RKO (cell line): ENCODE results near the gene PRCP.
"Not testable (repeated sequence)": the region's sequence is repeated elsewhere in the genome, so short reads cannot be mapped to it uniquely, and the experiment has no call there.

ENCODE experiments used
- DNase-seq: peaks from one replicate; pipeline ENCODE4 v3.0.0-alpha.2; 2016; ENCODE audit warnings: low spot score

PRCP gene

GRCh38 chr11:82900277-82901164 lies at the start of gene PRCP:
Gene PRCP (minus strand): TSS chr11:82900430. CDS start chr11:82900402, 28 bp downstream.
- DNase-seq = peak; percentile 94

- no peak for DNase-seq
Observed at GRCh38 chr11:82949352-82949751, 49.1 kb upstream of the PRCP start.

GRCh38 chr11:82945682-82946081 lies 45.5 kb upstream of the PRCP start:
- no peak for DNase-seq

- not testable (repeated sequence) for DNase-seq
Observed at GRCh38 chr11:82945041-82945440, 44.8 kb upstream of the PRCP start.

DNA sequence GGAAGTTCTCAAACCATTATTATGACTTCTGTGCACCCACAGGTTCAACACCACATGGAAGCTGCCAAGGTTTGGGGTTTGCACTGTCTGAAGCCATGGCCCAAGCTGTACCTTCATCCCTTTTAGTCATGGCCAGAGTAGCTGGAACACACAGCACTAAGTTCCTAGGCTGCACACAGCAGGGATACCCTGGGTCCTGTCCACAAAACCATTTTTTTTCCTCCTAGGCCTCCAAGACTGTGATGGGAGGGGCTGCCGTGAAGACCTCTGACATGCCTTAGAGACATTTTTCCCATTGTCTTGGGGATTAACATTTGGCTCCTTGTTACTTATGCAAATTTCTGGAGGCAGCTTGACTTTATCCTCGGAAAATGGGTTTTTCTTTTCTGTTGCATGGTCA lies 44.0 kb upstream of the PRCP start:
- no peak for DNase-seq

GRCh38 chr11:82943430-82943829 lies 43.2 kb upstream of the PRCP start:
- not testable (repeated sequence) for DNase-seq

DNA sequence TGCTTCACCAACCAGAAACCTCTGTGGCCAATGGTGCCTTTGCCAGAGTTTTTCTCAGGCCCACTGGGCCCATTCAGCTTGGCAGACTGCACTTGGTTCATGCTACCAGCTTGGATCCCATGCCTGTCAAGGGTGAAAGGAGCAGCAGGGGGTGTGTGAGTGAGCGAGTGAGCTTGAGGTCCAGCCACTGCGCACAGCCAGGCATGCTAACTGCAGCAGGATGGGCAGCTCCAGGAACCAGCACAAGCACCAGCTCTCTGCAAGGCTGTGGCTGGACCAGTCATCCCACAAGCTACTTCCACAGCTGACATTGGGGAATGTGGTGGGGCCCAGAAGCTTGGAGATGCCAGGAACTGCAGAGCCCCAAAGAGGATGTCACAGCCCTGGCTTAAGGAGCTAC lies 42.1 kb upstream of the PRCP start:
- no peak for DNase-seq

DNA sequence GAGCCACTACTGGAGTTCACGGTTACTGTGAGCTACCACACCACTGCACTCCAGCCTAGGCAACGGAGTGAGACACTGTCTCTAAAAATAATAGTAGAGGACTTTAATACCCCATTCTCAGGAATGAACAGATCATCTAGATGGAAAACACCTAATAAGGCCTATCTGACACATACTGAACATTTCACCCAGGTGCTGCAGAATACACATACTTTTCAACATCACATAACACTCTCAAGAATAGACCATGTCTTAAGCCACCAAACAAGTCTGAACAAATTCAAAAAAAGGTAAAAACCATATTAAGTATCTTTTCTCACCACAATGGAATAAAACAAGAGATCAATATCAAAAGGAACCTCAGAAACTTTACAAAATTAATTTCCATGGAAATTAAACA lies 39.2 kb upstream of the PRCP start:
- no peak for DNase-seq

- DNase-seq = no peak
Observed at GRCh38 chr11:82937554-82937953, 37.3 kb upstream of the PRCP start.

DNA sequence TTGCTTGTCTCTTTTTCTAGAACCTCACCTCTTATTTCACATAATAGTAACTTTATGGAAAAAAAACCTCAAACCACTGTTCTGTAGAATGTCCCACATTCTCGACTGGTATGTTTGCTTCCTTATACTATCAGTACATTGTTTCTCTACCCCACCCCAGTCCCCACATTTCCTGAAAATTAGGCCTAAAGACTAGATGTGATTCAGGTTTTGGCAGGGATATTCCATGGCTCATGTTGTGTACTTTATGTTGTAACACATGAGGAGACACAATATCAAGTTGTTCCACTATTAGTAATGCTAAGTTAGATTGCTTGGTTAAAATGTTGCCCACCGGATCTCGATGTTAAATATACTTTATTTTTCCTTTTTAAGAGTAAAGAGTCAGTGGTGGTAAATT lies 36.0 kb upstream of the PRCP start:
- DNase-seq = no peak

DNA sequence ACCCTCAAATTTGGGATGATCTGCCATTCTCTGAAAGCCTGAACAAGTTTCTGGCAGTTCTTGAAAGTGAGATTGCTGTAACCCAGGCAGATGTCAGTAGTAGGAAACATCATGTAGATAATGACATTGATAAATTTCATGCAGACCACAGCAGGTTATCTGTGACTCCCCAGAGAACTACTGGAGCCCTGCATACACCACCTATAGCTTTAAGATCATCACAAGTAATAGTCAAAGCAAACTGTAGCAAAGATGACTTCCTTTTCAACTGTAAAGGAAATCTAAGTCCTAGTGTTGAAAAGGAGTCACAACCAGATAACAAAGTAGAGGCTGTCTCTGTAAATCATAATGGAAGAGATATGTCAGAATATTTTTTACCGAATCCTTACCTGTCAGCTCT lies 32.3 kb upstream of the PRCP start:
- DNase-seq = no peak

- DNase-seq = no peak
Observed at GRCh38 chr11:82930734-82931133, 30.5 kb upstream of the PRCP start.

DNA sequence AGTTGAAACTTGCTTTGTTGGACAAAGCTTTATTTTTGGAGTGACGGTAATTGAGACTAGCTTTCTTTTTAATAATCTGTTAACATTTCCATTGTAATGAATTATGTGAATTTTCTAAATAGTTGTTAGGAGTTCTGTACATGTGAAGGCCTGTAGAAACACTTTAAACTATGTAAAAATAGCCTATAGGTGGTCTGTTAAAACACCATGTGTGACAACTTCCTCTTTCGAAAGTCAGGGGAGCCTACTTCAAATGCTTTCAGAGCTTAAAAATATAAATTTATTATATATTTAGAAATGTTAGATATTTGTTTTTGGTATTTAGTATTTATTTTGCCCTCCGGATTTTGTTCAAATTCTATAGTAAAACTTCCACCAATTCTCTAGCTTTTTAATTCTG lies 30.0 kb upstream of the PRCP start:
- DNase-seq = no peak

DNA sequence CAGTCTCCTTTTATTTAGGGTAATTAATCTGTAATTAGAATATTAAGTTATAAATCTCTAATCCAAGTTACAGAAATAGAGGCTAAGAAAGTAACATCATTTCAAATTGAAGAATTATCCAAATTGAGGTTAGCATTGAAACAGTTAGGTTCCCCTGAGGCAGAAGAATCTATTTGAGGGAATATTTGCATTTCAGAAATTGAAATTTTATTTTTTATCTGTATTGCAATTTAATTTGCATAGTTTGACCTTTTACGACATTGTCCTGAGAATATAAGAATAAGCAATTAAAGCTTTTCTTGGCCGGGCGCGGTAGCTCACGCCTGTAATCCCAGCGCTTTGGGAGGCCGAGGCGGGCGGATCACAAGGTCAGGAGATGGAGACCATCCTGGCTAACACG lies 28.9 kb upstream of the PRCP start:
- no peak for DNase-seq

DNA sequence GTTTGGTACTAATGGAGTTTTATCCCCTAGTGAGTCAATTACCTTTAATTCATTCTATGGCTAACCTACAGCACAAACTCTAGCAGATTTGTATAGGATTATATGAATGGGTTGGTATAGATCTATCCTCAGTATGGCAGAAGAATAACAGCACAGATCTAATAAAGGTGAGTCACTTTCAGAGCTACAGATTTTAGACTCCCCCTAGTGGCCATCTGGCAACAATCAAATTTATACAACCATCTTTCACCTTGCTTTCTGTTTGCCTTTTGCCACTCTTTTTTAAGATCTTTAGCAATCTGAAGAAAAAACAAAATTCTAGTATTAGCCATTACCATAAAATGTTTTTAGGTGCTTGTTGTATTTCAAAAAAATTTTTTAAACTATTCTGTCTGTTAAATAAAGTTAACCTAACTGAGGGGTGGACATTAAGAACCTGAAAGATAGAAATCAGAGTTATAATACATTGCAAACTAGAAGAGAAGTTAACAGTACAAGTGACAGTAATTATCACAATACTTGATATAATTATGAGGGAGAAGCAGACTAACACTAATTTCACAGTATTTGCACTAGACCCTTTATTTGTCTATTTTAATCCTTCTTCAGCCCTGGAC lies 27.1 kb upstream of the PRCP start:
- DNase-seq = peak; percentile 81

DNA sequence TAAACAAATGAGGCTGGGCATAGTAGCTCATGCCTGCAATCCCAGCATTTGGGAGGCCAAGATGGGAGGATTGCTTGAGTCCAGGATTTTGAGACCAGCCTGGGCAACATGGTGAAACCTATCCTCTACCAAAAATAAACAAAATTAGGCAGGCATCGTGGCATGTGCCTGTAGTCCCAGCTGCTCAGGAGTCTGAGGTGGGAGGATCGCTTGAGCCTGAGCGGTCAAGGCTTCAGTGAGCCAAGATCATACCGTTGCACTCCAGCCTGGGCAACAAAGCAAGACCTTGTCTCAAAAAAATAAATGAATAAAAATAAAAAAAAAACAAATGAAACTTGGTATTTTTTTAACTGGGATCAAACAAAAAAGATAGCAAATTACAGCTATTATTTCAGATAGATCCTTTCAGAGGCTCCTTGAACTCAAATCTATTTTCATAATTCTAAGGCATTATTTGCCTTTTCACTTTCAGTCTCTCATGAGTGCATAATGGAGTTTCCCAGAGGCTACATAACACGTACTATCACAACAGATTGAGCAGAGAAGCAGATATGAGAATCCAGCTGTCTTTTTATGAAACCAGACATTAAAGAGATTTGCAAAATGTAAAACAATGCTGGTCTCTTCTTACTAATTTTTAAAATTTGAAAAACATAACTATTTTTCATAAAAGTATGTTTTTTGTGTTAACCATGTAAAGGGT lies 24.4 kb upstream of the PRCP start:
- no peak for DNase-seq

DNA sequence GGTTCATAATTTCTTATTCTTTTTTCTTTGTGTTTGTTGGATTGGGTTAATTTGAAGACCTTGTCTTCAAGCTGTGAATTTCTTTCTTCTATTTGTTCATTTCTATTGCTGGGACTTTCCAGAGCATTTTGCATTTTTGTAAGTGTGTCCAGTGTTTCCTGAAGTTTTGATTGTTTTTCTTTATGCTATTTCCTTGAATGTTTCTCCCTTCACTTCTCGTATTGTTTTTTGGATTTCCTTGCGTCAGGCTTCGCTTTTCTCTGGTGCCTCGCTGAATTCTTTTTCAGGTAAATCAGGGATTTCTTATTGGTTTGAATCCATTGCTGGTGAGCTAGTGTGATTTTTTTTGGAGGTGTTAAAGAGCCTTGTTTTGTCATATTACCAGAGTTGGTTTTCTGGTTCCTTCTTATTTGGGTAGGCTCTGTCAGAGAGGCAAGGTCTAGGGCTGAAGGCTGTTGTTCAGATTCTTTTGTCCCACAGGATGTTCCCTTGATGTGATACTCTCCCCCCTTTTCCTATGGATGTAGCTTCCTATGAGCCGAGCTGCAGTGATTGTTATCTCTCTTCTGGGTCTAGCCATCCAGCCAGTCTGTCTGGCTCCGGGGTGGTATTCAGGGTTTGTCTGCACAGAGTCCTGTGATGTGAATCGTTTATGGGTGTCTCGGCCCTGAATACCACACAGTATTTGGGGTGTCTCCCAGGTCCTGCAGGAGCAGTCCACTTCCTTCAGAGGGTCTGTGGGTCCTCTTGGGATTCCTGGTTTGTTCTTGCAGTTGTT lies 22.4 kb upstream of the PRCP start:
- DNase-seq = not testable (repeated sequence)

DNA sequence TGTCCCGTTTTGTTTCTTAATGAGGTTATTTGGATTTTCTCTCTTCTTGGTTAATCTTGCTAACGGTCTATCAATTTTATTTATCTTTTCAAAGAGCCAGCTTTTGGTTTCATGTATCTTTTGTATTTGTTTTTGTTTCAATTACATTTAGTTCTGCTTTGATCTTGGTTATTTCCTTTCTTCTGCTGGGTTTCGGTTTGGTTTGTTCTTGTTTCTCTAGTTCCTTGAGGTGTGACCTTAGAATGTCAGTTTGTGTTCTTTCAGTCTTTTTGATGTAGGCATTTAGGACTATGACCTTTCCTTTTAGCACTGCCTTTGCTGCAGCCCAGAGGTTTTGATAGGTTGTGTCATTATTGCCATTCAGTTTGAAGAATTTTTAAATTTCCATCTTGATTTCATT lies 20.0 kb upstream of the PRCP start:
- DNase-seq = not testable (repeated sequence)

DNA sequence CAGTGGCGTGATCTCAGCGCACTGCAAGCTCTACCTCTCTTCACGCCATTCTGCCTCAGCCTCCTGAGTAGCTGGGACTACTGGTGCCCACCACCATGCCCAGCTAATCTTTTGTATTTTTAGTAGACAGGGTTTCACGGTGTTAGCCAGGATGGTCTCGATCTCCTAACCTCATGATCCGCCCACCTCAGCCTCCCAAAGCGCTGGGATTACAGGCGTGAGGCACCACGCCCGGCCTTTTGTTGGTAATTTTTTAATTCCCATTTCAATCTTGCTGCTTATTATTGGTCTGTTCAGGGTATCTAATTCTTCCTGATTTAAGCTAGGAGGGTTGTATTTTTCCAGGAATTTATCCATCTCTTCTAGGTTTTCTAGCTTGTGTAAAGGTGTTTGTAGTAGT lies 19.6 kb upstream of the PRCP start:
- DNase-seq = not testable (repeated sequence)

DNA sequence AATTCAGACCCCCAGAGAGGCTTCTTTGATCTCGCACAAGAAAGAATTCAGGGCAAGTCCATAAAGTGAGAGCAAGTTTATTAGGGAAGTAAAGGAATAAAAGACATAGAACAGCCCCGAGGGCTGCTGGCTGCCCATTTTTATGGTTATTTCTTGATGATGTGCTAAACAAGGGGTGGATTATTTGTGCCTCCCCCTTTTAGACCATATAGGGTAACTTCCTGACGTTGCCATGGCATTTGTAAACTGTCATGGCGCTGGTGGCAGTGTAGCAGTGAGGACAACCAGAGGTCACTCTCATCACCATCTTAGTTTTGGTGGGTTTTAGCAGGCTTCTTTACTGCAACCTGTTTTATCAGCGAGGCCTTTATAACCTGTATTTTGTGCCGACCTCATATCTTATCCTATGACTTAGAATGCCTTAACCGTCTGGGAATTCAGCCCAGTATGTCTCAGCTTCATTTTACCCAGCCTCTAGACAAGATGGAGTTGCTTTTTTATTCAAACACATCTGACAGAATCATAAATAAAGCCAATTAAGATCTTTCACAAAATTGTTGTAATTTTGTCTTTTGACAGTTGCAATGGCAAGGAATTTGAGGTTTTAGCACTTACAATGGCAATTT lies 8.9 kb upstream of the PRCP start:
- DNase-seq = no peak

DNA sequence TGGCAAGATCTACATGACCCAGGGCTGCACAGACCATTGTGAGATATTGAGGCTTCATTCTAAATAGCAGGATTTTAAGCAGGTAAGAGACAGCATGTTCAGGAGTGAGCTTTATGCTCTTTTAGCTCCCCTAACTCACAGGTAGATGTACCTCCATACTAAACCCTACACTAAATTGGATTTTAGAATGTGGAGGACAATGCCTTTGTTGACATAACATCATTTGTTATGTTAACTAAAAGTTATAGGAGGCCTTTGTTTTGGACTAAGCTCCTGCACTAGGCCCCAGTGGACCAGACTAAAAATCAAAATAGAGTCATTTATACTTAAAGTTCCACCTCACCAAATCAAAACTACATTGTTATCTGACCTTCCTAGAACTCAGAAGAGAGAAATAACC lies 8.1 kb upstream of the PRCP start:
- DNase-seq = no peak

DNA sequence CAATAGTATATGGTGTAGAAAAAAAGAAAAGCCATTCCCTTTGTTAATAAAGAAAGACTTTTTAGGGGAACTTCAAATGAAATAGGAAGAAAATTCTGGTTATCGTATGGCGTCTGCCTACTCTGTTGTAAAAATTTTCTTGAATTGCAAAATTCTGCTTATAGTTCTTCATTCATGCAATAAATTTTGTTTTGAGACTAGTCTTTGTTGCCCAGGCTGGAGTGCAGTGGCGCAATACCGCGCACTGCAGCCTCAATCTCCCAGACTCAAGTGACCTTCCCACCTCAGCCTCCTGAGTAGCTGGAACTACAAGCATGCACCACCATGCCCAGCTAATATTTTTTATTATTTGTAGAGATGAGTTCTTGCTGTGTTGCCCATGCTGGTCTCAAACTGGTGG lies 7.1 kb upstream of the PRCP start:
- no peak for DNase-seq
